ENCODE measurements around the gene LRBA. TPM values are rescaled to one million over a fixed set of nuclear protein-coding genes. Genes with fewer than 3 reads are reported as not detected.

The LRBA gene
- total RNA-seq, 4 donors from 2014 or later = 28.3 to 38.2 (median 32.1) TPM

- TF ChIP-seq CTCF (IDR thresholded peaks at IDR 0.05; ENCODE audit: low read depth) = no peak
These were observed 188.8 kb downstream of the LRBA start for GRCh38 chr4:150826306-150826705.

GRCh38 chr4:150822407-150822806 lies 192.7 kb downstream of the LRBA start:
- no peak for TF ChIP-seq CTCF (IDR thresholded peaks at IDR 0.05; ENCODE audit: low read depth)

GRCh38 chr4:150821641-150822040 lies 193.4 kb downstream of the LRBA start:
- TF ChIP-seq CTCF (IDR thresholded peaks at IDR 0.05; ENCODE audit: low read depth) = no peak

- no peak for TF ChIP-seq CTCF (IDR thresholded peaks at IDR 0.05; ENCODE audit: low read depth)
These were observed 194.7 kb downstream of the LRBA start for GRCh38 chr4:150820409-150820808.

GRCh38 chr4:150818661-150819060 lies 196.4 kb downstream of the LRBA start:
- TF ChIP-seq CTCF (IDR thresholded peaks at IDR 0.05; ENCODE audit: low read depth) = no peak

- TF ChIP-seq CTCF (IDR thresholded peaks at IDR 0.05; ENCODE audit: low read depth) = no peak
These were observed 197.1 kb downstream of the LRBA start for GRCh38 chr4:150817804-150818528.

- no peak for TF ChIP-seq CTCF (IDR thresholded peaks at IDR 0.05; ENCODE audit: low read depth)
These were observed 198.1 kb downstream of the LRBA start for GRCh38 chr4:150817017-150817416.
